Measurements from ENCODE around the gene LILRB4.

GRCh38 chr19:54670576-54671357, 8.0 kb downstream of the LILRB4 start:
- TF ChIP-seq EZH2 (IDR thresholded peaks at IDR 0.05; ENCODE audit: insufficient read depth, poor library complexity, severe bottlenecking): no peak
- no peak for TF ChIP-seq EZH2phosphoT487 (IDR thresholded peaks at IDR 0.05; ENCODE audit: insufficient read depth, low read depth)
